PC-3 (cell line): ENCODE results near the gene SEMA4A. TPM values are rescaled to one million over a fixed set of nuclear protein-coding genes. Genes with fewer than 3 reads are reported as not detected.

ENCODE experiments used
- ATAC-seq: fragments of 200-7000 bp; cut with Tn5 transposase; 2 replicates; pipeline ENCODE4 v1.9.1; 2020; ENCODE audit warnings: mild to moderate bottlenecking, moderate library complexity
- BruUV-seq: library from RNA; stranded (reverse); fragments of 400-500 nt; replicated peaks from 2 replicates; lab custom pipeline; 2021; lab: Mats Ljungman, UMichigan
- CTCF ChIA-PET: fragments of 300-600 bp; sonication (Branson Sonifier 250); formaldehyde crosslinking; loops from one replicate; lab custom pipeline; 2022; ENCODE audit warnings: antibody characterized with exemption; lab: Charles Lee
- POLR2A ChIA-PET: fragments of 300-600 bp; sonication (Branson Sonifier 250); formaldehyde crosslinking; loops from one replicate; lab custom pipeline; 2022; ENCODE audit warnings: antibody characterized with exemption; ENCODE audit not compliant: unreplicated experiment; lab: Charles Lee
- DNase-seq: peaks from one replicate; pipeline ENCODE4 v3.0.0-alpha.2; 2015
- H2AFZ ChIP-seq: fragments of 300-600 bp; sonication (generic); 2 replicates; pipeline ENCODE4 v1.6.0; 2016; ENCODE audit warnings: antibody characterized with exemption, low read length
- H3F3A ChIP-seq: fragments of 300-600 bp; sonication (generic); one replicate; pipeline ENCODE4 v1.6.0; 2017; ENCODE audit warnings: antibody characterized with exemption, low read length, control low read depth, mild to moderate bottlenecking; ENCODE audit not compliant: unreplicated experiment
- H3K27ac ChIP-seq: fragments of 300-600 bp; sonication (generic); 2 replicates; pipeline ENCODE4 v1.5.1; 2016; ENCODE audit warnings: mild to moderate bottlenecking, low read length
- H3K27me3 ChIP-seq: fragments of 300-600 bp; sonication (generic); 2 replicates; pipeline ENCODE4 v1.6.1; 2016; ENCODE audit warnings: low read length, mixed read lengths
- H3K36me3 ChIP-seq: fragments of 300-600 bp; sonication (generic); 2 replicates; pipeline ENCODE4 v1.6.1; 2016; ENCODE audit warnings: low read depth, mixed run types, low read length, mixed read lengths
- H3K4me1 ChIP-seq: fragments of 300-600 bp; sonication (generic); 2 replicates; pipeline ENCODE4 v1.5.1; 2016; ENCODE audit warnings: low read length; ENCODE audit not compliant: insufficient read depth
- H3K4me2 ChIP-seq: fragments of 300-600 bp; sonication (generic); 2 replicates; pipeline ENCODE4 v1.6.0; 2016; ENCODE audit warnings: low read length
- H3K4me3 ChIP-seq: fragments of 300-600 bp; sonication (generic); 2 replicates; pipeline ENCODE4 v1.5.1; 2016; ENCODE audit warnings: mild to moderate bottlenecking, low read length, mixed read lengths
- H3K79me2 ChIP-seq: fragments of 300-600 bp; sonication (generic); 2 replicates; pipeline ENCODE4 v1.6.1; 2017; ENCODE audit warnings: low read length, mixed read lengths
- H3K9ac ChIP-seq: fragments of 300-600 bp; sonication (generic); 2 replicates; pipeline ENCODE4 v1.6.0; 2016; ENCODE audit warnings: mild to moderate bottlenecking, low read length
- H3K9me2 ChIP-seq: fragments of 300-600 bp; sonication (generic); replicated peaks from 2 replicates; pipeline ENCODE4 v1.6.1; 2016; ENCODE audit warnings: mixed run types, low read length, mixed read lengths
- H3K9me3 ChIP-seq: fragments of 300-600 bp; sonication (generic); 2 replicates; pipeline ENCODE4 v1.6.1; 2016; ENCODE audit warnings: low read length, mixed read lengths
- H4K20me1 ChIP-seq: fragments of 300-600 bp; sonication (generic); 2 replicates; pipeline ENCODE4 v1.6.1; 2016; ENCODE audit warnings: low read length, mixed read lengths
- EZH2 ChIP-seq: fragments of 300-600 bp; sonication (generic); IDR thresholded peaks from one replicate; pipeline ENCODE4 v1.6.1; 2017; ENCODE audit warnings: antibody characterized with exemption, mild to moderate bottlenecking, low read length; ENCODE audit not compliant: unreplicated experiment
- EZH2phosphoT487 ChIP-seq: fragments of 300-600 bp; sonication (generic); IDR thresholded peaks from 2 replicates; pipeline ENCODE4 v1.6.1; 2018; ENCODE audit warnings: mild to moderate bottlenecking, antibody characterized with exemption, low read length, borderline replicate concordance
- intact Hi-C: fragments of 100-400 bp; cut with micrococcal nuclease; formaldehyde crosslinking; loops from 2 replicates; pipeline ENCODE4 v1.9.0; 2023
- total RNA-seq: library from RNA; depleted of rRNA; stranded (reverse); fragments of >200 nt; gene quantifications from 2 replicates; pipeline ENCODE4 v1.2.3, GENCODE V29; 2014
- TF ChIP-seq, protein P1 (sequence below): fragments of 300-600 bp; sonication (generic); conservative IDR thresholded peaks from 2 replicates; pipeline ENCODE4 v1.5.1; 2017; ENCODE audit warnings: antibody characterized with exemption, low read depth, mild to moderate bottlenecking, low read length

Gene SEMA4A
- total RNA-seq, 1 experiment from 2014 or later: 5.8 TPM

DNA sequence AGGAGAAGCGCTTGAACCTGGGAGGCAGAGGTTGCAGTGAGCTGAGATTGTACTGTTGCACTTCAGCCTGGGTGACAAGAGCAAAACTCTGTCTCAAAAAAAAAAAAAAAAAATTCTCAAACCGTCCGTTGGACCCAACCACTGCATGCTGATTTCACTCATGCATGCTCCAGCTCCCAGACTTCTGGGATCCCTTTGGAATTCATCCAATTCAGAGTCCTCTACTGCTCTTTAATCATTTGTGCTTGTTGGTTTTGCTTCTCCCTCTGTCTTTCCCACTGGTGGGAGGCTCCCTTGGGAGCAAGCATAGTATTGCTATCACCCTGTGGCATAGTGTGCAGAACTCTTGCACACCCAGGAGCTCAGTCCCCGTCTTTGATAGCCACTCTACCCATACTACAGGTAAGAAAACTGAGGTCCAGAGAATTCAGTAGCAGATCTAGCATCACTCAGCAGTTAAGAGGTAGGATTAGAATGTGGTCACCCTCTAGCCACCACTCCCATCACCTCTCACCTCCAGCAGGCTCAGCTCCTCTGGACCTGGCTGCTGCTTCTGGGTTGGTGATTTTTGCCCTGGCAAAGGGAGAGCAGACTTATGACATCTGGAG, 41.9 kb upstream of the SEMA4A start:
- DNase-seq: no peak
- H3K36me3 ChIP-seq: peaks cover 2% of the 10 kb centered on the region; the same call in 1 of the 2 replicates
- no peak overlapping the region for H3K4me3 ChIP-seq
- H3K9me3 ChIP-seq: no peaks in the 10 kb centered on the region
- ChIA-PET POLR2A (interaction anchor here (1.2 kb wide), 1 partner anchor 15 kb away, joined by 8 read pairs; no protein-coding TSS in a partner anchor), CTCF (no interaction called here)
- BruUV-seq: no TSS peak
- no peaks in the 10 kb centered on the region for H3K27me3 ChIP-seq
- no peak overlapping the region for H3K27ac ChIP-seq
- H3K4me1 ChIP-seq: peaks cover 39% of the 10 kb centered on the region
- H3K4me2 ChIP-seq: no peak overlapping the region
- H3F3A ChIP-seq: no peaks in the 10 kb centered on the region
- no peak overlapping the region for H2AFZ ChIP-seq
- intact Hi-C loops: no loop called here
- H4K20me1 ChIP-seq: peaks cover 17% of the 10 kb centered on the region
- ATAC-seq: no peak
- H3K9me2 ChIP-seq: no peaks in the 10 kb centered on the region
- peaks cover 20% of the 10 kb centered on the region for H3K79me2 ChIP-seq
- TF ChIP-seq EZH2phosphoT487 (no peak), EZH2 (no peak)
- TF ChIP-seq, protein P1, sequence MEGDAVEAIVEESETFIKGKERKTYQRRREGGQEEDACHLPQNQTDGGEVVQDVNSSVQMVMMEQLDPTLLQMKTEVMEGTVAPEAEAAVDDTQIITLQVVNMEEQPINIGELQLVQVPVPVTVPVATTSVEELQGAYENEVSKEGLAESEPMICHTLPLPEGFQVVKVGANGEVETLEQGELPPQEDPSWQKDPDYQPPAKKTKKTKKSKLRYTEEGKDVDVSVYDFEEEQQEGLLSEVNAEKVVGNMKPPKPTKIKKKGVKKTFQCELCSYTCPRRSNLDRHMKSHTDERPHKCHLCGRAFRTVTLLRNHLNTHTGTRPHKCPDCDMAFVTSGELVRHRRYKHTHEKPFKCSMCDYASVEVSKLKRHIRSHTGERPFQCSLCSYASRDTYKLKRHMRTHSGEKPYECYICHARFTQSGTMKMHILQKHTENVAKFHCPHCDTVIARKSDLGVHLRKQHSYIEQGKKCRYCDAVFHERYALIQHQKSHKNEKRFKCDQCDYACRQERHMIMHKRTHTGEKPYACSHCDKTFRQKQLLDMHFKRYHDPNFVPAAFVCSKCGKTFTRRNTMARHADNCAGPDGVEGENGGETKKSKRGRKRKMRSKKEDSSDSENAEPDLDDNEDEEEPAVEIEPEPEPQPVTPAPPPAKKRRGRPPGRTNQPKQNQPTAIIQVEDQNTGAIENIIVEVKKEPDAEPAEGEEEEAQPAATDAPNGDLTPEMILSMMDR: no peak
- H3K9ac ChIP-seq: no peak overlapping the region

DNA sequence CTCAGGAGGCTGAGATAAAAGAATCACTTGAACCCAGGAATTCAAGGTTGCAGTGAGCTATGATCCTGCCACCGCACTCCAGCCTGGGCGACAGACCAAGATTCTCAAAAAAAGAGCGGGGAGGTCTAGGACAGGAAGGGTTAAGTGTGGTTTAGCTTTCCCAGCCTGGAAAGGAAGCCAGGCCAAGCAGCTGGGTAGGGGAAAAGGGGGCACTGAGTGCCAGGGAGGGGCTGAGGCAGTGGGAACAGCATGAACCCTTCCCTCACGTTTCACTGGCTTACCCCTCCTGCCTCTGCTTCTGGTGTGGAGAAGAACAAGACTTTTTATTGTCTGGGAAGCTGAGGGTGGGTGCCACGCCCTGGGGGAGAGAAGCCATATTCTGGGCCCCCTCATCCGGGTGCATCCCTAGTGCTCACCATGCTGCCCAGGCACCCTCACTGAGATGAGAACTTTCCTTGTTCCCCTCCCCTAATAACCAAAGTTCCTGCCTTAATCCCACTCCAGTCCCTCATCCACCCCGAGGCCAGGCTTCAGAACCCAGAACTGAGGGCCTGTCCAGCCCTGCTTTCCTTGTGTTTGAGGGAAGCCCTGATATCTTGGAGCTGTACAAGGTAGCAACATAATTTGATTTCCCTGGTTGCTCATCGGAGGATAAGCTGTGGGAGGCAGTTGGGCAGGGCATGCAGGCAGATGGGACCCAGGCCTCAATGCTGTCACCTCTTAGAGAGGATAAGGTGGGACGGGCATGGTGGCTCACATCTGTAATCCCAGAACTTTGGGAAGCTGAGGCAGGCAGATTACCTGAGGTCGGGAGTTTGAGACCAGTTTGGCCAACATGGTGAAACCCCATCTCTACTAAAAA, 40.9 kb upstream of the SEMA4A start:
- intact Hi-C loops: no loop called here
- Histone ChIP-seq H3K4me3 (no peak overlapping the region), H3K9me3 (no peaks in the 10 kb centered on the region), H4K20me1 (peaks cover 24% of the 10 kb centered on the region), H3K36me3 (peaks cover 5% of the 10 kb centered on the region; the same call in 1 of the 2 replicates), H3K9ac (no peak overlapping the region), H3K27ac (no peak overlapping the region), H3K9me2 (no peaks in the 10 kb centered on the region), H3K4me2 (no peak overlapping the region), H3F3A (no peaks in the 10 kb centered on the region), H3K4me1 (peaks cover 34% of the 10 kb centered on the region), H3K79me2 (peaks cover 30% of the 10 kb centered on the region), H2AFZ (no peak overlapping the region), H3K27me3 (no peaks in the 10 kb centered on the region)
- ATAC-seq (no peak), DNase-seq (no peak)
- no TSS peak for BruUV-seq
- POLR2A ChIA-PET: interaction anchor here (1.2 kb wide), 1 partner anchor 14 kb away, joined by 8 read pairs; no protein-coding TSS in a partner anchor
- TF ChIP-seq EZH2: no peak
- TF ChIP-seq, protein P1: no peak
- CTCF ChIA-PET: no interaction called here
